Activated T-cell treated with anti-CD3 and anti-CD28 coated beads for 1 hour (primary cell): Measurements from ENCODE around the gene SLC25A13.
A peak's percentile ranks its signal among the peaks of the same experiment; 100 is the strongest.
"Not testable (repeated sequence)": the region's sequence is repeated elsewhere in the genome, so short reads cannot be mapped to it uniquely, and the experiment has no call there.

ENCODE experiments used
- DNase-seq: peaks from one replicate; pipeline ENCODE4 v3.0.0-alpha.2; 2020; ENCODE audit warnings: low read depth

SLC25A13 gene

GRCh38 chr7:96321658-96322372 is at the start of gene SLC25A13:
TSS of gene SLC25A13 (minus strand) at chr7:96322098. CDS start at chr7:96321956, 142 bp downstream.
- peak; percentile 35 for DNase-seq

- DNase-seq: not testable (repeated sequence)
Observed at GRCh38 chr7:96365916-96366315, 44.0 kb upstream of the SLC25A13 start.

GRCh38 chr7:96361116-96361857 is 39.4 kb upstream of the SLC25A13 start:
- no peak for DNase-seq

- DNase-seq: no peak
Observed at GRCh38 chr7:96359876-96360275, 38.0 kb upstream of the SLC25A13 start.

- not testable (repeated sequence) for DNase-seq
Observed at GRCh38 chr7:96358236-96358971, 36.5 kb upstream of the SLC25A13 start.

- no peak for DNase-seq
Observed at GRCh38 chr7:96355990-96356506, 34.1 kb upstream of the SLC25A13 start.

- no peak for DNase-seq
Observed at GRCh38 chr7:96354881-96355280, 33.0 kb upstream of the SLC25A13 start.

- DNase-seq: no peak
Observed at GRCh38 chr7:96349572-96349971, 27.7 kb upstream of the SLC25A13 start.

- DNase-seq: no peak
Observed at GRCh38 chr7:96347471-96347870, 25.6 kb upstream of the SLC25A13 start.

GRCh38 chr7:96346293-96346953 is 24.5 kb upstream of the SLC25A13 start:
- DNase-seq: no peak

GRCh38 chr7:96344236-96344635 is 22.3 kb upstream of the SLC25A13 start:
- DNase-seq: no peak

- DNase-seq: no peak
Observed at GRCh38 chr7:96342049-96342448, 20.2 kb upstream of the SLC25A13 start.

GRCh38 chr7:96337519-96337918 is 15.6 kb upstream of the SLC25A13 start:
- no peak for DNase-seq

GRCh38 chr7:96332325-96332724 is 10.4 kb upstream of the SLC25A13 start:
- DNase-seq: no peak

- DNase-seq: no peak
Observed at GRCh38 chr7:96331775-96332174, 9.9 kb upstream of the SLC25A13 start.

- DNase-seq: no peak
Observed at GRCh38 chr7:96331233-96331632, 9.3 kb upstream of the SLC25A13 start.

- no peak for DNase-seq
Observed at GRCh38 chr7:96330193-96330592, 8.3 kb upstream of the SLC25A13 start.

- no peak for DNase-seq
Observed at GRCh38 chr7:96329241-96329640, 7.3 kb upstream of the SLC25A13 start.

GRCh38 chr7:96328016-96328415 is 6.1 kb upstream of the SLC25A13 start:
- no peak for DNase-seq

GRCh38 chr7:96327429-96327828 is 5.5 kb upstream of the SLC25A13 start:
- no peak for DNase-seq

GRCh38 chr7:96326752-96327151 is 4.9 kb upstream of the SLC25A13 start:
- not testable (repeated sequence) for DNase-seq

GRCh38 chr7:96322847-96323461 is 1.1 kb upstream of the SLC25A13 start:
- no peak for DNase-seq
